MCF 10A (cell line): ENCODE data around the gene KLHL28. TPM values are rescaled to one million over a fixed set of nuclear protein-coding genes. Genes with fewer than 3 reads are reported as not detected.

Experiments used
- Bru-seq: library from RNA; stranded (reverse); fragments of 400-500 nt; gene quantifications from one replicate; lab custom pipeline; 2021; lab: Mats Ljungman, UMichigan
- BruChase-seq, 2 experiments: library from RNA; stranded (reverse); fragments of 400-500 nt; gene quantifications; one replicate each; lab custom pipeline; 2021; lab: Mats Ljungman, UMichigan
- BruUV-seq: library from RNA; stranded (reverse); fragments of 400-500 nt; replicated peaks from 2 replicates; lab custom pipeline; 2021; lab: Mats Ljungman, UMichigan
- CTCF ChIA-PET: fragments of 300-600 bp; sonication (Branson Sonifier 250); formaldehyde crosslinking; extraction: SDS; loops from one replicate; lab custom pipeline; 2021; ENCODE audit warnings: antibody characterized with exemption, inconsistent platforms; lab: Yijun Ruan, JAX
- POLR2A ChIA-PET: fragments of 300-600, 350-650 bp; sonication (Branson Sonifier 250); formaldehyde crosslinking; extraction: SDS; loops from one replicate; lab custom pipeline; 2020; ENCODE audit warnings: antibody characterized with exemption, inconsistent platforms; lab: Yijun Ruan, JAX
- DNase-seq: peaks from one replicate; pipeline ENCODE4 v3.0.0-alpha.2; 2018; ENCODE audit not compliant: unreplicated experiment
- H3K27ac Mint-ChIP-seq: one replicate; pipeline ENCODE4 v1.8.0; 2022; ENCODE audit warnings: mild to moderate bottlenecking, low read depth, mixed read lengths; ENCODE audit not compliant: unreplicated experiment
- H3K27me3 Mint-ChIP-seq: one replicate; pipeline ENCODE4 v1.8.0; 2022; ENCODE audit warnings: mixed read lengths; ENCODE audit not compliant: insufficient read depth, unreplicated experiment
- H3K36me3 Mint-ChIP-seq: one replicate; pipeline ENCODE4 v1.8.0; 2022; ENCODE audit warnings: mild to moderate bottlenecking, moderate library complexity, mixed read lengths; ENCODE audit not compliant: insufficient read depth, unreplicated experiment
- H3K4me1 Mint-ChIP-seq: one replicate; pipeline ENCODE4 v1.8.0; 2022; ENCODE audit warnings: mixed read lengths; ENCODE audit not compliant: insufficient read depth, unreplicated experiment
- H3K4me3 Mint-ChIP-seq: one replicate; pipeline ENCODE4 v1.8.0; 2022; ENCODE audit warnings: mild to moderate bottlenecking, moderate library complexity, mixed read lengths; ENCODE audit not compliant: unreplicated experiment
- H3K9me3 Mint-ChIP-seq: one replicate; pipeline ENCODE4 v1.8.0; 2022; ENCODE audit warnings: mixed read lengths; ENCODE audit not compliant: unreplicated experiment
- CTCF ChIP-seq: fragments of 200-600 bp; IDR thresholded peaks from one replicate; pipeline ENCODE4 v1.8.0; 2022; ENCODE audit warnings: antibody characterized with exemption, mild to moderate bottlenecking; ENCODE audit not compliant: unreplicated experiment
- intact Hi-C: fragments of 100-400 bp; cut with micrococcal nuclease; formaldehyde crosslinking; loops from 2 replicates; pipeline ENCODE4 v1.14.1; 2022
- long read RNA-seq: library from polyadenylated mRNA; stranded (forward); transcript quantifications from one replicate; pipeline ENCODE4 v2.0.0, GENCODE V29; 2022
- total RNA-seq: library from RNA; stranded (reverse); gene quantifications from 2 replicates; pipeline ENCODE4 v1.2.3, GENCODE V29; 2022

KLHL28 gene
- total RNA-seq, result 11.2 and 13.8 TPM in 2 replicates
- Bru-seq, nascent RNA, result percentile 82 among the genes with signal in this experiment
- BruChase-seq, experiment 1, labeled RNA remaining after a 6-hour chase, result percentile 73 among the genes with signal in this experiment
- BruChase-seq, experiment 2, labeled RNA remaining after a 2-hour chase, result percentile 90 among the genes with signal in this experiment
- long read RNA-seq, full-length matches to known transcripts, result 4 of 18 reads
- long read RNA-seq, partial matches to known transcripts, result 3 of 18 reads
- long read RNA-seq, other reads (novel, unspliced or antisense), result 11 of 18 reads

GRCh38 chr14:44961554-44962333 lies at the start of gene KLHL28, which contains the start of gene TOGARAM1:
Gene KLHL28, minus strand, starts transcription at chr14:44961947. Its CDS starts 16,019 bp downstream, at chr14:44945928.
Gene TOGARAM1, plus strand, starts transcription at chr14:44962190. Its CDS starts 232 bp downstream, at chr14:44962422.
- no TSS peak for BruUV-seq
- POLR2A ChIA-PET, result interaction anchor here (0.6 to 8.6 kb wide), 34 partner anchors 8 to 1637 kb away, joined by 3 to 116 read pairs (median 4); partner anchors contain the start of genes FANCM, FKBP3, MIS18BP1 and PRPF39
- Mint-ChIP-seq H3K4me3 (no peak within 1 kb of the TSS), H3K27me3 (no peaks in the 10 kb centered on the region), H3K36me3 (no peaks in the 10 kb centered on the region), H3K27ac (no peak within 1 kb of the TSS), H3K4me1 (peaks cover 24% of the 10 kb centered on the region), H3K9me3 (no peaks in the 10 kb centered on the region)
- intact Hi-C loops, result loop anchor here (1.0 to 5.0 kb wide), 4 partner anchors 49 to 291 kb away; partner anchors contain the start of genes FKBP3, MIS18BP1 and PRPF39
- DNase-seq, result peak; percentile 100
- TF ChIP-seq CTCF, result no peak
- CTCF ChIA-PET, result interaction anchor here (0.6 to 1.1 kb wide), 2 partner anchors 44 to 48 kb away, joined by 4 to 6 read pairs; no protein-coding TSS in a partner anchor

- ChIA-PET CTCF (no interaction called here), POLR2A (interaction anchor here (0.9 kb wide), 1 partner anchor 42 kb away, joined by 3 read pairs; the partner anchor contains the start of genes KLHL28 and TOGARAM1)
- Mint-ChIP-seq H3K9me3 (no peaks in the 10 kb centered on the region), H3K36me3 (peaks cover 24% of the 10 kb centered on the region), H3K4me1 (no peaks in the 10 kb centered on the region), H3K27me3 (no peaks in the 10 kb centered on the region), H3K27ac (no peak overlapping the region), H3K4me3 (no peak overlapping the region)
- no peak for TF ChIP-seq CTCF
- no TSS peak for BruUV-seq
- no peak for DNase-seq
- intact Hi-C loops, result no loop called here
These were observed 42.2 kb upstream of the KLHL28 start for GRCh38 chr14:45003924-45004323.

DNA sequence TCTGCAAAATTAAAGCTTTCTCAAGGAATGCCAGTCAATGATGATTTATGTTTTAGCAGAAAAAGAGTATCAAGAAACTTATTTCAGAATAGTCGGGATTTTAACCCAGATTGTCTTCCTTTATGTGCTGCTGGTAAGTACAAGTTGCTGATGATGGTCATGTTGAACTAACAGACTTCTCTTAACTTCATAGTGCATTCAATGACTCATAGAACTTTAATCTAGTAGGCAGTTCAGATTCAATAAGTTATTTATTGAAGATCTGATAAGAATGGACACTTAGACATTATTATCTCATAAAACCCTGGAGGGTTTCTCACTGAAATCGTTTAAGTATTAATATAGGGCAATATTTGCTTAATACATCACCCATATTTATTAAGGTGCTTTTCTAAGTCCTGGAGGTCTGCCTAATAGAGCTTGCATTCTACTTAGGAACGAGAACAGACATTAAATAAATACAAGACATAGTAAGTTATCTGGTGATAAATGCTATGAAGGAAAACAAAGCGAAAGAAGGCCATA lies 34.1 kb upstream of the KLHL28 start:
- intact Hi-C loops, result no loop called here
- no peak for DNase-seq
- H3K4me1 Mint-ChIP-seq, result no peaks in the 10 kb centered on the region
- POLR2A ChIA-PET, result no interaction called here
- H3K27ac Mint-ChIP-seq, result no peak overlapping the region
- no peaks in the 10 kb centered on the region for H3K27me3 Mint-ChIP-seq
- H3K4me3 Mint-ChIP-seq, result no peak overlapping the region
- no TSS peak for BruUV-seq
- peaks cover 36% of the 10 kb centered on the region for H3K36me3 Mint-ChIP-seq
- TF ChIP-seq CTCF, result no peak
- no peaks in the 10 kb centered on the region for H3K9me3 Mint-ChIP-seq
- CTCF ChIA-PET, result interaction anchor here (0.7 kb wide), 1 partner anchor 522 kb away, joined by 3 read pairs; no protein-coding TSS in a partner anchor
